Activated CD8-positive, alpha-beta memory T cell treated with anti-CD3 and anti-CD28 coated beads, Interleukin-2, amount 50 U/mL, for 1 hour (primary cell): ENCODE results near the gene SRP14.
"Not testable (repeated sequence)": the region's sequence is repeated elsewhere in the genome, so short reads cannot be mapped to it uniquely, and the experiment has no call there.

ENCODE experiments used
- DNase-seq: peaks from one replicate; pipeline ENCODE4 v3.0.0-alpha.2; 2020; ENCODE audit errors: extremely low read depth

The SRP14 gene, protein sequence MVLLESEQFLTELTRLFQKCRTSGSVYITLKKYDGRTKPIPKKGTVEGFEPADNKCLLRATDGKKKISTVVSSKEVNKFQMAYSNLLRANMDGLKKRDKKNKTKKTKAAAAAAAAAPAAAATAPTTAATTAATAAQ

DNA sequence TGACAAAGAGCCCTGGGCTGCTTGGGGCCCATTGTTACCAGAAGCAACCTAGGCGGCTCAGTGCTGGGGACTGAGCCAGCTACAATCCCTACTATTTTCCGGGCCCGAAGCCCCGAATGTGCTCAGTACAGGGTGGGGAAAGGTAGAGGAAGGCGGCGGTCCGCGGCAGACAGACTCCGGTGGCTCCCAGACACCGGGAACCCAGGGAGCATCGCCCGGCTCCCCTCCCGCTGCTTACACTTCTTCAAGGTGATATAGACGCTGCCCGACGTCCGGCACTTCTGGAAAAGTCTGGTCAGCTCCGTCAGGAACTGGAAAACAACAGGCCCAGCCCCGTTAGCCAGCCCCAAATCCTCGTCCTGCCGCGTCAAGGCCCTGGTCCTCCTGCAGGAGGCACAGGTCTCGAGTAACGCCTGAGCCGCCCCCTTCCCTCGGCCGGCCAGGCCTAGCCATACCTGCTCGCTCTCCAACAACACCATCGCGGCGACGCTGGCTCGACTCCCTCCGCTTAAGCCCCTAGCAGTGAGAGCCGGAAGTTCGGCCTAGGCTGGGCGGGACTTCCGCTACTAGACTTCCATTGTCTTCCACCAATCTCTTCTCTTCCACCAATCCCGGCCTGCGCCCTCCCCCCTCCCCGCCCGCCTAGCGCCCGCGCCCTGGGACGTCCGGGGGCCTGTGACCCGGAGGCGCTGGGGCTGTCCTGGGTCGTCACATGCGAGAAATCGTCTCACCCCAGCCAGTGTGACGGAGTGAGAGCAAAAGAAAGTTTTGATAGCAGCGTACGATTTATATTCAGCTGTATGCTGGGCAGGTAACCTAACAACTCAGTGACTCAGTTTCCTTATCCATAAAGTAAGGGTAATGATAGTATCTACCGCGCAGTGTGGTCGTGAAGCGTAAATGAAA, at the start of gene SRP14:
SRP14 (minus strand) TSS at position 544 of the 906 bp plus-strand sequence; CDS start at position 479, 65 bp downstream.
- DNase-seq: peak; percentile 68

DNA sequence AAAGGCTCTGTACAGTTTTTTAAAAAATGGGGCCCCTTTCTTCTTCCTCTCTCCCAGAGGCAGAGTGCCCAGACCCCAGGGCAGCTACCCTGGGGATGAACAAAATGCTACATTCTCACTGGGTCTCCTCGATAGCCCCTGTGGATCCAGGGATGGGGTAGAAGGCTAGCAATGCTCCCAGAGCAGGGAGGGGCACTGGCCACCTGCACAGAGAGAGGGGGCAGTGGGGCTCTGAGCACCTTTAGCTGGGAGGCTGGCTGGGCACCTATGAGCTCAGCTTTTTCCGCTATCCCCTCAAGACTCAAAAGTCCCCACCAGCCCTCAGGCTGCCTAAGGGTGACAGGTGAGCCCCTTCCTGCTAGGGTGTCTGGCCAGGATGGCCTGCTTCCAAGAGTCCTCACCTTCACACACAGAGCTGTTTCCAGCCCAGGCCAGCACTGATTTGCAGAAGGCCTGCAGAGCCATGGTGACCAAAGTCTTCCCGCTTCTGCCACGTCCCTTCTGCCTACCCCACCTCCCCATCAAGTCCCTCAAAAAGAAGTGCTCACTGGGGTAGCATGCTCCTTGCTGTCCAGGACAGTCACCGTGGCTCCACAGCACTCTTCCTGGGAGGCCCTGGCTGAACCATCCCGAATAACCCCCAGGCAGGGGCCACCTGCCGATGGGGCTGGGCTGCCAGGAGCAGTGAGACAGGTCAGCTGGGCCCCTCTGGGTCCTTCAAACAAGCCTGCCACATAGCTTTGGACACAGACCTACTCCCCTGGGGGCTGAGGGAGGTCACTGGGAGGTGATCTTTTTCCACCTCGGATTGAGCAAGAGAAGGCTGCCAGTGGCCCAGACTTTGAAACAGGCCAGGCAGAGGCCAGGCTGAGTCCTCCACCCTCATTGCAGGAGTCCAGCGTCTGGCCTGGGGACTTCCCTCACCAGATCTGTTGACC, 49.3 kb upstream of the SRP14 start:
- DNase-seq: no peak

DNA sequence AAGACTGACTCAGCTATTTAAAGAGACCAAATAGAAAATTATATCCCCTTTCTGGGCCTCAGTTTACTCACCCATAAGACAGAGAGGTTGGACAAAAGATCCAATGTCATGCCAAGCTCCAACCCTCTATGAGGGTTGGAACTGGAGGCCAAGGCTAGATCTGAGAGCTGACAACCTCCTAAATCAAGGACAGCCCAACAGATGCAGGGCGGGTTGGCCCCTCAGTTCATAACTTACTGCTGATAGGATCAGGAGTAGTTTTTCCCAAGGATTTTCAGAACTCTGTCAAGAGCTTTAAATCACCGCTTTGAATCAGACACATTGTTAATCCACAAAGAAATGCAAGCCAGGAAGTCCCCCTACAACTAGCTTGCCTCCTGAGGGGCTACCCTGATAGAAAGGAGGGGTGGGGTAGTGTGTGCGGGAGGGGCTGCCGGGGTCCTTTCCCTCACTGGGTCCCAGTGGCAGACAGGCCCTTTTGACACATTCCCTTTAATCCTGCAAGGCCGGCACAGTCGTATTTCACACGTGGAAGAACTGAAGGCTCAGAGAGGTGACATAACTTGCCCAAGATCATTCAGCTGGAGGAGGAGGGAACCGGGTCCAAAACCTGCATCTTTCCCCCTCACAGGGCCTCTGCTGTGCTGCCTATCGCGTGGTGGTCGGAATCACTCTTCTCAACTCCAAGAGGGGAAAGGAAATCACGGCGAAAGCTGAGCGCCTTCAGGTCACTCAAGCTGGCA, 48.3 kb upstream of the SRP14 start:
- DNase-seq: no peak

DNA sequence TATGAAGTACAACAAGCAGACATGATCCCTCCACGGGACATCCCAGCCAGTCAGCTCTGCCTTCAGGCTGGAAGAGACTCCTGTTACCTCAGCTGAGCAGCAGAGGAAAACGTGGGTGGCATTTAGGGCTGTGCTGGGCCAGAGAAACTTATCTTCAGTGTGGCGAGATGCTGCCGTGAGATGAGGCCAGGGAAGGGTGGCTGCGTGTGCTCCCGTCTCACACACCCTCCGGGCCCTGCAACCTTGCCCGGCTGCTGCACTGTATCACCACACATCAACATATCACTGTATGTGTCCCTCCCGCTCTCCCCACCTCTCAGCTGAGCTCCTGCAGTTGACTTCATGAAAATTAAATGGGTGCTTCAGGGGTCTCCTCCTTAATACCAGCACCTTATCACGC, 46.3 kb upstream of the SRP14 start:
- no peak for DNase-seq

DNA sequence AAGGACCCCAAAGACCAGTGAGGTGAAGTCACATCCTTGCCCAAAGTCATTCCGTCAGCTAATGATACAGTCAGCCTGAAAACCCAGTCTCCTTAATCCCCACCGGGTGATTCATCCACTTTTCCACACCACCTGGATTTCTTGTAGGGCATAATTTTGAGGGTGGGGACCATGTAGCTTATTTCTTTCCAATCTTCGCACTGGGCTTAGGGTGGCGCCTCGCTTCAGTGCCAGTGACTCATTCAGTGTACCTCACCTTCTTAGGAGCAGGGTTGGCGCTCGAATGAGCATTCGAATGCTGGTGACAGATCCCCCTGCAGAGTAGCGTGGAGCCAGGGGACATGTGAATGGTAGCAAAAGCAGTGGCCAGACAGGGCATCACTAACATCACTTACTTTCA, 45.7 kb upstream of the SRP14 start:
- no peak for DNase-seq

DNA sequence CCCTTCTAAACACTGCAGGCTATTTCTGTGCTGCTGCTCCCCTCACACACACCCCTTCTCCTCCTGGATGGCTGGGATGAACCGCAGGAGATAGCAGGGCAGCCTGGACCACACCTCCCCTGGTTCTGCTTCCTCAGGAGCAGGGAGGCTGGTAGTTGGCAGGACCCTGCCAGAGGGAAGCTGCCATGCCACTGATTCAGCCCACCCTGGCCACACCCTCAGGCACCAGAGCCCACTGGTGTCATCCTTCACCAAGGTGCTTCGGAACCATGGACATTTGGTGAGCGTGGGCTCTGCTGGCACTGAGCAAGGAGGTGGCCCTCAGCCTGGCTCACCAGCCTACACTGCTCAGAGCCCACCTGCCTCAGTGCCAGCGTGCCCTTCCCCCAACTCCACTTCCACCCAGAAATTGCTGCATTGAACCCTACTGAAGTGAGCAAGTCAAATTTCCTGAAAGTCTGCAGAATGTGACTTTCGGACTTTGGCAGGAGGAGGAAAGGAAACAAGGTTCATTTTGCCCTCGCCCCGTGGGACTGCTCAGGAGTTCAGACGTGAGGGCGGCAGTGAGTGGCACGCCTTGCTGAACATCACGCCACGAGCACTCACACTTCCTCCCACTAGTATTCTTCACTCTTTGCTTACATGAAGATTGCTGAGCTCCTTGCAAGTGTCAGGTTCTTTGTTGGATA, 43.4 kb upstream of the SRP14 start:
- no peak for DNase-seq

DNA sequence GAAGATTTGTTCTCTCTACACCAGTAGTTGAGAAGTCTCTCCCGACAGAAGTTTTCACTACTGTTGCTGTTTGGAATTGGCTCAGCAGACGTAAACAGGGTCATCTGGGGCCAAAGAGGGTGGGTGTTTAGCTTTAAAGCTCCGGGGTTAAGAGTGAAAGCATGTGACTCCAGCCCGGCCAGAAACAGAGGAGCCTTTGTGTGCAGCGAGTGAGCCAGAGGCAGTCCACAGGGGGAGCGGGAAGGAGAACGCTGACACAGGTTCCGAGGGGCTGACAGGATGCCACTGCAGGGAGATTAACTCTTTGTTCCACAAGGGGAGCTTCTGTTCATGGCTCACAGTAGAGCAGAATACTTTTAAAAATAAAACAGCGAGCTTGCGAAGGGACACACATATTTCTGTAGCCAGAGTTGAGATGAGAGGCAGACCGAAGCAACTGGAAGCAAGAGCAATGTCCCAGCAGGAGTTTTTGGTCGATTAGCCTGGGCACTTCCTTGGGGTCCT, 42.8 kb upstream of the SRP14 start:
- DNase-seq: no peak

DNA sequence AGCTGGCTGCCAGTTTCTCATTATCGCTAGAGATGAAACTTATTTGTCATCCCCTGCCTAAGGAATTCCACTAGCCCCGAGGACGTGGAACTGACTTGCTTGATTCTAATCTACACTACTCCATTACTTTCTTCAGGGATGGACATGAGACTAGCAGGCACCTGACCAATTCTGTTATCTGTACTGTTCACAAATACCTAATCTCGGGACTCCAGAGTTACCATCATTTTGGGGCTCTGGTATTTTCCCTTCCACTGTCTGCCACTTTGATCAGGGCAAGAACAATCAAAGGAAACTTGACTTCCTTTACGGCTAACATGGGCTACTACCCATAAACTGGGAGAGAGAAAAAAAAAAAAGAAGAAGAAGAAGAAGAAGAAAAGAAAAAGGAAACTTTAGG, 41.9 kb upstream of the SRP14 start:
- no peak for DNase-seq

DNA sequence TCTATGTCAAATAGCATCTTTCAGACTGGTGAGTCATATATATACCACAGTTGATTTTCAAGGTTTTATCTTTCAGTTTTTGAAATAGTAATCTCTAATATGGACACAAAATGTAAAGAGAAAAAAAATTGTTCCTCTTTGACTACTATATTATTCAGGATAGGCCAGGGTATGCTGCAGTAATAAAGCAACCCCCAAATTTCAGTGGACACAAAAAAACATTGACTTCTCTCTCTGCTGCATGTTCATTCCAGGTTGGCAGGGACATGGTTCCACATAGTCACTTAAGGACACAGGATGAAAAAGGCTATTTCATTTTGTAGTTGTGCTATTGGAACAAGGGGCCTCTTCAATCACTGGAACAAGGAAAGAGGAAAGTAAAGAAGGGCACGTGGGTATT, 41.1 kb upstream of the SRP14 start:
- DNase-seq: no peak

DNA sequence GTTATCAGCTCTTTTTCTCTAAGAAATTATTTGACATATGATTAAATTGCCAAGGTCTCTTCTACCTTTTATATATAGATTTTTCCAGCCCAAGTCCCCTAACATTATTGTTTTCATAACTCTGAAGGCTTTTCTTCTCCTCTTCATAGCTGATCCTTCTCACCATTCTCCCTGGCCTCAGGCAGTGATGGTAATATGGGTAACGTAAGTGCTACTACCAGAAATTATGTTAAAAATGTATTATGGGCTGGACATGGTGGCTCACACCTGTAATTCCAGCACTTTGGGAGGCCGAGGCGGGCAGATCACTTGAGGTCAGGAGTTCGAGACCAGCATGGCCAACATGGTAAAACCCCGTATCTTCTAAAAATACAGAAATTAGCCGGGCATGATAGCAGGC, 40.5 kb upstream of the SRP14 start:
- DNase-seq: no peak

DNA sequence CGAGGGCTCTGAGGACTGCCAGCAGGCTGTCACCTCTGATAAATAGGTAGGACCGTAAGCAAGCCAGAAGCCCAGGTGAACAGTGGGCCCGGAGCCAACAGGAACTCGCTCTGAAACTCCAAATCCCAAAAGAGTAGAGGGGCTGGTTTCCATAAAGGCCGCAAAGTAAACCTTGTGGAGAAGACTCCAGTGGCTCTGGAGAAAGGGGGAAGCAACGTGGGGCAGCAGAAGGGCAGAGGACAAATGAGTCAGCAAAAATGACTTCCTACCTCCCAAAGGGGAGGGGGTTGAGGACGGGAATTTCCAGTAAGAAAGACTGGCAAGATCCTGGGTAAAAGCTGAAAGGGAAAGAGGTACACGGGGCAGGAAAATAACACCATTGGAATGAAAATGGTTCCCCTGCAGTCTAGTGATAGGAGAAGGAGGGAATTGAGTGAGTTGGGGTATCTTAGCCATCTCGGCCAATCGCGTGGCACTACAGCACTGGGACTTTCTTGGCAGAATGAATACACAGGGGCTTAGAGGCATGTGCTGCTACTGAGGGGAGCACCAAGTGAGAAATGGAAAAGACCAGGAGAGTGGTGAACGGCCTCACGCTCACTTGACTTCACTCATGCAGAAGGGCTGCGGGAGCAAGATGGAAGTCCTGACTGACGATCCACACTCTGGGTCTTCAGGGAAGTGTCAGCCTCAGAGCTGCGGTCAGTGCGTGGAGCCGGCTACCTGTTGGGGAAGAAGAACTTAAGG, 36.5 kb upstream of the SRP14 start:
- DNase-seq: no peak

DNA sequence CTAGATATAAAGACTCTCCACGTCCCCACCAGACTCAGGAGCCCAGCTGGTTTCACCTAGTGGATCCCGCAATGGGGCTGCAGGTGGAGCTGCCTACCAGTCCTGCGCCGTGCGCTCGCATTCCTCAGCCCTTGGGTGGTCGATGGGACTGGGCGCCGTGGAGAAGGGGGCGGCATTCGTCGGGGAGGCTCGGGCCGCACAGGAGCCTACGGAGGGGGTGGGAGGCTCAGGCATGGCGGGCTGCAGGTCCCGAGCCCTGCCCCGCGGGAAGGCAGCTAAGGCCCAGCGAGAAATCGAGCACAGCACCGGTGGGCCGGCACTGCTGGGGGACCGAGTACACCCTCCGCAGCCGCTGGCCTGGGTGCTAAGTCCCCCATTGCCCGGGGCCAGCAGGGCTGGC, 35.7 kb upstream of the SRP14 start:
- not testable (repeated sequence) for DNase-seq

DNA sequence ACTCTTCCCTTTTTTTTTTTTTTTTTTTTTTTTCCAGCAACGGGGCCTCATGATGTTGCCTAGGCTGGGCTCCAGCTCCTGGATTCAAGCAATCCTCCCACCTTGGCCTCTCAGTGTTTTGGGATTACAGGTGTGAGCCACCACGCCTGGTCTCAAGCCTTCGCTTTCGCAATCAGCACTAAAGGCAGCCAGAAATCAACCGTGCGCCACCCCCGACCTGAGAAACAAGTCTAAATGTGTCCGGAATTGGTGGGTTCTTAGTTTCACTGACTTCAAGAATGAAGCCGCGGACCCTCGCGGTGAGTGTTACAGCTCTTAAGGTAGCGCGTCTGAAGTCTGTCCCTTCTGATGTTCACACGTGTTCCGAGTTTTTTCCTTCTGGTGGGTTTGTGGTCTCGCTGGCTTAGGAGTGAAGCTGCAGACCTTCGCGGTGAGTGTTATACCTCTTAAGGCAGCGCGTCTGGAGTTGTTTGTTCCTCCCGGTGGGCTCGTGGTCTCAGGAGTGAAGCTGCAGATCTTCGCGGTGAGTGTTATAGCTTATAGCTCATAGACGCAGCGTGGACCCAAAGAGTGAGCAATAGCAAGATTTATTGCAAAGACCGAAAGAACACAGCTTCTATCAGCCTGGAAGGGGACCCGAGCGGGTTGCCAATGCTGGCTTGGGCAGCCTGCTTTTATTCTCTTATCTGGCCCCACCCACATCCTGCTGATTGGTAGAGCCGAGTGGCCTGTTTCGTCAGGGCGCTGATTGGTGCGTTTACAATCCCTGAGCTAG, 34.9 kb upstream of the SRP14 start:
- not testable (repeated sequence) for DNase-seq

DNA sequence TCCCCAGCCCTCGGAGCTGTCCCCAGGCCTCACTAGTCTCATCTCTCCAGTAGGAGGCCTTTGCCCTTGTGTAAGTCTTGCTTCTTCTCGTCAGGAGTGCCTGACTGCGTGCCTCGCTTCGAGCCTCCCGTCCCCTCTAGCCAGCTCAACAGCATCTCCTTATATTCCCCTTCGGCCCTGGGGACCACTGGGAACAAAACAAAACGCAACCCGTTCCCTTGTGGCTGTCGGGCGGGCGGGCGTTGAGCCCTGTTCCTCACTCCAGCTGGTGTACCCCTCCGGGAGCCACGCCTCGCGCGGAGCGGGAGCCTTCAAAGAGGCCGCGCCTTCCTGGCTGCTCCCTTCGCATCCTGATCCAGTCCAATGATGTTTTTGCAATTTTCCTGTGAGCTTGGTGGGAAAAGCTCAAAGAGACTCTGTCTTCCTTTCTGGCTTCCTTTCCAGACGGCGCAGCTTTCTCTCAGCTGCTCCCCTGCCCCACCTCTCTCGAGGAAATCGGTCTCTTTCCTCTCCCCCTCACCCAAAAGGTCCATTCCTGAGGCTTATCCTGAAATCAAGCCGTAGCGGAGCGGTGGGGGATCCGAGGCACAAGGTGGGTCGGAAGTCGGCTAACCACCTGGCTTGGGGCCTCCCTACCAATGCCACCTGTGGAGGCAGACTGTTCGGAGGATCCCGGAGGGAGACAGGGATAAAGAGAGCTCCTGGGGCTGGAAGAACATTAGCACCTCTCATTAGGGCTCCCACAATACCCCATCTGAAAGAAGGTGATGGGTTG, 33.4 kb upstream of the SRP14 start:
- no peak for DNase-seq

DNA sequence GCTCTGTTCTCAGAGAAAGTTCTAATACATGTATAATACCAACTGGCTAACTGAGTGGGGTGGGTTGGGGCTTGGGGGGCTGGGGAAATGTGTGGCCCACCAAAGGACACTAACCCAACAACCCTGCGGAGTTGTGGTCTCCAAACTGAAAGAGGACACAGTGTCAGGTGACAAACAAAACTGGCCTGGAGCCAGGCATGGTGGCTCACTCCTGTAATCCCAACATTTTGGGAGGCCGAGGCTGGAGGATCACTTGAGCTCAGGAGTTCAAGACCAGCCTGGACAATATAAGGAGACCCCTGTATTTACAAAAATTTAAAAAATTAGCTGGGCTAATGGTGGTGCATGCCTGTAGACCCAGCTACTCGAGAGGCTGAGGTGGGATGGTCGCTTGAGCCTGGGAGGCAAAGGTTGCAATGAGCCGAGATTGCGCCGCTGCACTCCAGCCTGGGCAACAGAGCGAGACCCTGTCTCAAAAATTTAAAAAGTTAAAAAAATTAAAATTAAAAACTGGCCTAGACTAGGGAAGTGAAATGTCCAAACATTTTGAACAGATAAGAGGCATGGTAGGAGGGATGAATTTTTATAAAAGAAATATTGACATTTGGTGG, 31.7 kb upstream of the SRP14 start:
- DNase-seq: no peak

DNA sequence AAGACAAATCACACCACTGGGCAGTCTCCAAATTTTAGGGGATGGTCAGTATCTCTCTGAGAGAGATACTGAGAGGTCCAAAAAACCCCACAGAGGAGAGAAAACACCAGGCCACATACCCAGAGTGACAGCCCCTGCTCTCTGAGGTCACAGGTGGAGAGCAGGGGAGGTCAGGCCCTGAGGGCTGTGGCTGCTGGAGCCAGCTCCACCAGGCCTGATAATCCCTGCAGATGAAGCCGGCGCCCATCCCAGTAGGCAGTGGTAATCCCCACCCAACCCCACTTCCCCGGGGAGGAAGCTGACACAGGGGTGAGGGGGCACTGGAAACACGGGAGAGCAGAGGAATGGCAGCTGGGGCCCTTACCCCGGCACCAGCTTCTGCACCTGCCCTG, 31.2 kb upstream of the SRP14 start:
- DNase-seq: no peak

DNA sequence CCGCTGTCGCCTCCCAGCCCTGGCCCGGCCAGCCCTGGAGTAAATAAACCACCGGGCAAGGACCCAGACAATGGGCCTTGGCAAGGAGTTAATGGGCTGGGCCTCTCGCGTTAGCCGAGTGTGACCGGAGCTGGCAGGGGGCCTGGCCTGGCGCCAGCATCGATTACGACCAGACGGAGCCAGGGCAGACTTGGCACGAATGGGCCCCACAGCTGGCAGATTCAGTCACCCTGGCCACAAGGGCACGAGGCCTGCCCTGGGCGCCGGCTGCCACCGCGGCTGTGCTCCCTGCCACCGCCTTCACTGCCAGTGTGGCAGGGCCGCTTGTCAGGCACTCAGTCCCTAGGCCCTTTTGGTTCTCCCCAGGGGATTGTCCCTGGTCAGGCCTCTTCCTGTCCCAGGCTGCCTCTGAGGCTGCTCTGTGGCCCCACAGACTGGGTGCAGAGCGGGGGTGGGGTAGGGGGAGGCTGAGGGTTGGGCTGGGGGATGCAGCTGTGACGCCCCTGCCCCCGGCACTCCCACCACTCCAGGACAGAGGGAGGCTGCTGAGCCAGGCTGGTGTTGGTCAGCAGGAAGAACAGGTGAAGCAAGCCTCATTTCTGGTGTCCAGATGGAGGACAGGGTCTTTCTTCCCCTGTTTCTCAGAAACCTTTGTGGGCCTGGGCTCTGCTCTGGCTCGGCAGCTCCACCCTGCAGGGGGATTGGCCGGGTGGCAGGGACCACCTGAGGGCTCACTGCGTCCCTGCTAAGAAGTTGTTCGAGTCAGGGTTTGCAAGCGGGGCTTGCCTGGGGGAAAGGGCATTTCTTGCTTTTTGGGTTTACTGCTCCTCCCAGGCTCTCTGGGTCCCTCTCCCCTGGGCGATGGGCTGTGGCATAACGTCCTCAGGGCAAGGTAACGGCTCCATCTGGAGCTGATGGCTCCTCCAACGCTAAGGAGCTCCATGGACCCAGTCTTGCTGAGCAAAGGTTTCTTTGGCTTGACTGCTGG, 30.5 kb upstream of the SRP14 start:
- no peak for DNase-seq
